NCI-H1105 (cell line): ENCODE measurements around the gene KLHL9.

Source experiments
- DNase-seq: peaks from one replicate; lab custom pipeline; 2025; lab: John Stamatoyannopoulos, UW

Gene KLHL9

GRCh38 chr9:21317956-21318923 is 17.0 kb downstream of the KLHL9 start:
- peak; percentile 17 for DNase-seq

GRCh38 chr9:21316860-21317259 is 18.3 kb downstream of the KLHL9 start:
- no peak for DNase-seq

GRCh38 chr9:21316032-21316842 is 19.0 kb downstream of the KLHL9 start:
- DNase-seq: no peak

- DNase-seq: no peak
Measured at GRCh38 chr9:21314152-21314551, 21.1 kb downstream of the KLHL9 start.

GRCh38 chr9:21311889-21312288 is 23.3 kb downstream of the KLHL9 start:
- DNase-seq: no peak

- no peak for DNase-seq
Measured at GRCh38 chr9:21305213-21305612, 30.0 kb downstream of the KLHL9 start, which contains the start of gene IFNA5. TSS of gene IFNA5 (minus strand) at chr9:21305313. CDS start at chr9:21305256, 57 bp downstream.

GRCh38 chr9:21295992-21296391 is 39.2 kb downstream of the KLHL9 start:
- no peak for DNase-seq

GRCh38 chr9:21294904-21295538 is 40.2 kb downstream of the KLHL9 start:
- DNase-seq: no peak

GRCh38 chr9:21294364-21294774 is 40.8 kb downstream of the KLHL9 start:
- no peak for DNase-seq

GRCh38 chr9:21289848-21290247 is 45.4 kb downstream of the KLHL9 start:
- no peak for DNase-seq

- DNase-seq: no peak
Measured at GRCh38 chr9:21287280-21287679, 47.9 kb downstream of the KLHL9 start.

GRCh38 chr9:21286659-21287058 is 48.5 kb downstream of the KLHL9 start:
- DNase-seq: no peak

GRCh38 chr9:21286099-21286498 is 49.1 kb downstream of the KLHL9 start:
- DNase-seq: no peak

- DNase-seq: no peak
Measured at GRCh38 chr9:21281275-21281674, 53.9 kb downstream of the KLHL9 start.
